SK-N-SH treated with all-trans-retinoic acid at 6 μM for 48 hours (cell line): ENCODE data around the gene CITED2.
"Not testable (repeated sequence)": the region's sequence is repeated elsewhere in the genome, so short reads cannot be mapped to it uniquely, and the experiment has no call there.

Experiments used
- BACH2 ChIP-seq: fragments of 250-450 bp; sonication (Bioruptor Pico); IDR thresholded peaks from 2 replicates; pipeline ENCODE4 v1.9.0; 2021; ENCODE audit warnings: mild to moderate bottlenecking, borderline replicate concordance
- CSDC2 ChIP-seq: fragments of 250-450 bp; sonication (Bioruptor Pico); IDR thresholded peaks from 2 replicates; pipeline ENCODE4 v1.5.0; 2020; ENCODE audit warnings: mild to moderate bottlenecking, moderate library complexity
- GLIS3 ChIP-seq: fragments of 250-450 bp; sonication (Bioruptor Pico); IDR thresholded peaks from 2 replicates; pipeline ENCODE4 v1.5.0; 2020; ENCODE audit warnings: mild to moderate bottlenecking, moderate library complexity
- OSR1 ChIP-seq: fragments of 250-450 bp; sonication (Bioruptor Pico); IDR thresholded peaks from 2 replicates; pipeline ENCODE4 v1.8.0; 2022; ENCODE audit warnings: moderate library complexity, mild to moderate bottlenecking, inconsistent platforms
- PPARA ChIP-seq: fragments of 250-450 bp; sonication (Bioruptor Pico); IDR thresholded peaks from 2 replicates; pipeline ENCODE4 v1.5.0; 2020; ENCODE audit warnings: mild to moderate bottlenecking, borderline replicate concordance
- RARB ChIP-seq: fragments of 250-450 bp; sonication (Bioruptor Pico); IDR thresholded peaks from 2 replicates; pipeline ENCODE4 v1.8.0; 2021; ENCODE audit warnings: mild to moderate bottlenecking, moderate library complexity
- SNAI2 ChIP-seq: fragments of 250-450 bp; sonication (Bioruptor Pico); IDR thresholded peaks from 2 replicates; pipeline ENCODE4 v1.5.0; 2020; ENCODE audit warnings: mild to moderate bottlenecking, moderate library complexity
- TSHZ2 ChIP-seq: fragments of 250-450 bp; sonication (Bioruptor Pico); IDR thresholded peaks from 2 replicates; pipeline ENCODE4 v1.5.0; 2020; ENCODE audit warnings: mild to moderate bottlenecking, moderate library complexity
- ZFP3 ChIP-seq: fragments of 250-450 bp; sonication (Bioruptor Pico); IDR thresholded peaks from 2 replicates; pipeline ENCODE4 v1.5.0; 2020; ENCODE audit warnings: mild to moderate bottlenecking, moderate library complexity
- ZFP30 ChIP-seq: fragments of 450-650 bp; formaldehyde crosslinking; IDR thresholded peaks from 2 replicates; pipeline ENCODE4 v1.5.0; 2022; ENCODE audit warnings: mild to moderate bottlenecking, moderate library complexity
- ZNF565 ChIP-seq: fragments of 450-650 bp; formaldehyde crosslinking; conservative IDR thresholded peaks from 2 replicates; pipeline ENCODE4 v1.5.0; 2020; ENCODE audit warnings: low read depth, mild to moderate bottlenecking, moderate library complexity
- ZNF8 ChIP-seq: fragments of 450-650 bp; formaldehyde crosslinking; IDR thresholded peaks from 2 replicates; pipeline ENCODE4 v1.5.0; 2020; ENCODE audit warnings: mild to moderate bottlenecking, moderate library complexity
- TF ChIP-seq, protein P1 (sequence below): fragments of 250-450 bp; sonication (Bioruptor Pico); IDR thresholded peaks from 2 replicates; pipeline ENCODE4 v1.8.0; 2021; ENCODE audit warnings: low read depth, mild to moderate bottlenecking, moderate library complexity, borderline replicate concordance
- TF ChIP-seq, protein P2 (sequence below): fragments of 250-450 bp; sonication (Bioruptor Pico); IDR thresholded peaks from 2 replicates; pipeline ENCODE4 v1.8.0; 2020; ENCODE audit warnings: mild to moderate bottlenecking, moderate library complexity, borderline replicate concordance

GRCh38 chr6:139363797-139364196 is 10.7 kb downstream of the CITED2 start:
- not testable (repeated sequence) for TF ChIP-seq ZNF565; ZFP30 (CRISPR knock-in tag); SNAI2 (CRISPR knock-in tag); RARB; ZNF8 (CRISPR knock-in tag); GLIS3 (CRISPR knock-in tag); PPARA (CRISPR knock-in tag); ZFP3; TSHZ2; CSDC2 (CRISPR knock-in tag); BACH2 (CRISPR knock-in tag); OSR1 (CRISPR knock-in tag)
- TF ChIP-seq, protein P1, sequence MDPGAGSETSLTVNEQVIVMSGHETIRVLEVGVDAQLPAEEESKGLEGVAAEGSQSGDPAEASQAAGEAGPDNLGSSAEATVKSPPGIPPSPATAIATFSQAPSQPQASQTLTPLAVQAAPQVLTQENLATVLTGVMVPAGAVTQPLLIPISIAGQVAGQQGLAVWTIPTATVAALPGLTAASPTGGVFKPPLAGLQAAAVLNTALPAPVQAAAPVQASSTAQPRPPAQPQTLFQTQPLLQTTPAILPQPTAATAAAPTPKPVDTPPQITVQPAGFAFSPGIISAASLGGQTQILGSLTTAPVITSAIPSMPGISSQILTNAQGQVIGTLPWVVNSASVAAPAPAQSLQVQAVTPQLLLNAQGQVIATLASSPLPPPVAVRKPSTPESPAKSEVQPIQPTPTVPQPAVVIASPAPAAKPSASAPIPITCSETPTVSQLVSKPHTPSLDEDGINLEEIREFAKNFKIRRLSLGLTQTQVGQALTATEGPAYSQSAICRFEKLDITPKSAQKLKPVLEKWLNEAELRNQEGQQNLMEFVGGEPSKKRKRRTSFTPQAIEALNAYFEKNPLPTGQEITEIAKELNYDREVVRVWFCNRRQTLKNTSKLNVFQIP (CRISPR knock-in tag) = not testable (repeated sequence)
- TF ChIP-seq, protein P2, sequence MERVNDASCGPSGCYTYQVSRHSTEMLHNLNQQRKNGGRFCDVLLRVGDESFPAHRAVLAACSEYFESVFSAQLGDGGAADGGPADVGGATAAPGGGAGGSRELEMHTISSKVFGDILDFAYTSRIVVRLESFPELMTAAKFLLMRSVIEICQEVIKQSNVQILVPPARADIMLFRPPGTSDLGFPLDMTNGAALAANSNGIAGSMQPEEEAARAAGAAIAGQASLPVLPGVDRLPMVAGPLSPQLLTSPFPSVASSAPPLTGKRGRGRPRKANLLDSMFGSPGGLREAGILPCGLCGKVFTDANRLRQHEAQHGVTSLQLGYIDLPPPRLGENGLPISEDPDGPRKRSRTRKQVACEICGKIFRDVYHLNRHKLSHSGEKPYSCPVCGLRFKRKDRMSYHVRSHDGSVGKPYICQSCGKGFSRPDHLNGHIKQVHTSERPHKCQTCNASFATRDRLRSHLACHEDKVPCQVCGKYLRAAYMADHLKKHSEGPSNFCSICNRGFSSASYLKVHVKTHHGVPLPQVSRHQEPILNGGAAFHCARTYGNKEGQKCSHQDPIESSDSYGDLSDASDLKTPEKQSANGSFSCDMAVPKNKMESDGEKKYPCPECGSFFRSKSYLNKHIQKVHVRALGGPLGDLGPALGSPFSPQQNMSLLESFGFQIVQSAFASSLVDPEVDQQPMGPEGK (CRISPR knock-in tag) = not testable (repeated sequence)
